ENCODE data around the gene SLA2.
"Not testable (repeated sequence)": the region's sequence is repeated elsewhere in the genome, so short reads cannot be mapped to it uniquely, and the experiment has no call there.

The SLA2 gene, protein sequence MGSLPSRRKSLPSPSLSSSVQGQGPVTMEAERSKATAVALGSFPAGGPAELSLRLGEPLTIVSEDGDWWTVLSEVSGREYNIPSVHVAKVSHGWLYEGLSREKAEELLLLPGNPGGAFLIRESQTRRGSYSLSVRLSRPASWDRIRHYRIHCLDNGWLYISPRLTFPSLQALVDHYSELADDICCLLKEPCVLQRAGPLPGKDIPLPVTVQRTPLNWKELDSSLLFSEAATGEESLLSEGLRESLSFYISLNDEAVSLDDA

DNA sequence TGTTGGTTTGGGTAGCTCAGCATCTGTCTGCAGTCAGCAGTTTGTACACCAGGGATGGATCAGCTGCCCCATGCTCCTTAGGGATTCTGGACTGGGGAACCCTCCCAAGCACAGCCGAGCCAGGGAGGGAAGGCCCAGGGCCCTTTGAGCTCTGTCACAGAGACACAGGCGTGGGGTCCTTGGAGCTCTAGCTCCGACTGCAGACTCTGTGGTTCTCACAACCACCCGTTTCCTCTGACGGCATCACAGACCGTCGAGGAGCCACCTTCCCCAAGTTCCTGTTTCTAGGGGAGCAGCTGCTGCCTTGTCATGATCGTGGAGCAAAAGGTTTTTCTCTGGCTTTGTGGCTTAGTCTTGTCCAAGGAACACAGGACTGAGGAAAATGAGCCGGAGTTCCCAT is at the start of gene SLA2:
SLA2 (minus strand) TSS at position 199 of the 400 bp plus-strand sequence. CDS start 4,861 bp downstream, outside the sequence.
- peak; percentile 45 for DNase-seq (ENCODE audit: low read depth)

GRCh38 chr20:36695467-36695866 is 49.5 kb upstream of the SLA2 start:
- DNase-seq (ENCODE audit: low read depth), result not testable (repeated sequence)

- no peak for DNase-seq (ENCODE audit: low read depth)
These were observed 42.6 kb upstream of the SLA2 start for GRCh38 chr20:36688630-36689029.

GRCh38 chr20:36687850-36688249 is 41.9 kb upstream of the SLA2 start:
- DNase-seq (ENCODE audit: low read depth), result no peak

- no peak for DNase-seq (ENCODE audit: low read depth)
These were observed 40.9 kb upstream of the SLA2 start for GRCh38 chr20:36686944-36687343.

- DNase-seq (ENCODE audit: low read depth), result no peak
These were observed 40.5 kb upstream of the SLA2 start for GRCh38 chr20:36686504-36686903.

DNA sequence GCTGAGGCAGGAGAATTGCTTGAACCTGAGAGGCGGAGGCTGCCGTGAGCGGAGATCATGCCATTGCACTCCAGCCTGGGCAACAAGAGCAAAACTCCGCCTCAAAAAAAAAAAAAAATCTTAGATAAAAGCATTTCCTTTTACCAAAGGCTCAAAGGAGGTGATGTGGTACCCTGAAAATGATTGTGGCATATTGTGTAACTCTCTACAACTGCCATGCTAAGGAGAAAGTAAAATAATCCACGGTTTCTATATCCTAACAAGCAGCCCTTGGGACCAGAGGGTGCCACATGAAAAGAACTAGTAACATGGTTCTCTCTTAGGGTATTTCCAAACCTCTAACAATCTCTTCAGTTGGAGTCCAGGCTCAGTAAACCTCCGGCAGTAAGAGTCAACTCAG is 38.8 kb upstream of the SLA2 start:
- no peak for DNase-seq (ENCODE audit: low read depth)

DNA sequence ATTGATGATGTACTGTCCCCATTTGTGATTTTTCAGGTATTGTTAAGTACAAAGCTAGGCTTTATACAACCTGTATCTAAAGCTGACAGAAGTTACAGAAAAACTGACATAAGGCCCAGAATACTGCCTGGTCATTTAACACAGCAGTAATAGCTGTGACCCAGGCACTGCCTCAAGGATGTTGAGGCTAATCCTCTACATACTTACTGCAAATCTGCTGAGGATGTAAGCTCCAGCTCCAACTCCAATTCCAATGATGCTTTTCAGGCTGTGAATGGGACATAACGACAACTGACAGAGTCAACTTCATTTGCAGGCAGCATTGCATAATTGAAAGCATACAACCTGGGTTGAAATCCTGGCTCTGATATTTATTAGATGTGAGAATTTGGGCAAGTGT is 36.3 kb upstream of the SLA2 start:
- DNase-seq (ENCODE audit: low read depth), result no peak

DNA sequence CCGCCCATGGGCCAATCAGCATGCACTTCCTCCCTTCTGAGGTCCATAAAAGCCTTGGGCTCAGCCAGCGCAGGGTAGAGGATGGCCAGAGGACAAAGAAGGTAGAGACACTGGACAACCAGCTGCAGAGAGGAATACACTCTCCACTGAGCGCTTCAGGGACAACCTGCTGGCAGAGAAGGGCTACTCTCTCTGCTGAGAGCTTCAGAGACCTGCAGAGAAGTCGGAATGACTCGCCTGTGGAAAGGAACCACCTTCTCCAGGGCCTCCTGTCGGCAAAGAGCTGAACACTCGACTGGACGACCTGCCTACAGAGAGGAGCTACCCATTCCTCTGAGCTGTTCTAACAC is 31.4 kb upstream of the SLA2 start:
- no peak for DNase-seq (ENCODE audit: low read depth)

- no peak for DNase-seq (ENCODE audit: low read depth)
These were observed 30.9 kb upstream of the SLA2 start for GRCh38 chr20:36676701-36677421.

DNA sequence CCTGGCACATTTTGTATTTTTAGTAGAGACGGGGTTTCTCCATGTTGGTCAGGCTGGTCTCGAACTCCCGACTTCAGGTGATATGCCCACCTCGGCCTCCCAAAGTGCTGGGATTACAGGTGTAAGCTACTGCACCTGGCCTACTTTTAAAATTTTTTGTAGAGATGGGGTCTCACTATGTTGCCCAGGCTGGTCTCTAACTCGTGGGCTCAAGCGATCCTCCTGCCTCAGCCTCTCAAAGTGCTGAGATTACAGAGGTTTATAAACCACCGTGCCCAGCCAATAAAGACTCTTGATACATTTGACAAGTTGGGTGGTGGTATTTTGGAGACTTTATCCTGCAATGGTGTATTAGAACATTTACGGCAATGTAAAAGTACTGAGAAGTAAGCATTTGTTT is 29.5 kb upstream of the SLA2 start:
- not testable (repeated sequence) for DNase-seq (ENCODE audit: low read depth)

GRCh38 chr20:36672991-36673390 is 27.0 kb upstream of the SLA2 start:
- DNase-seq (ENCODE audit: low read depth), result no peak

- no peak for DNase-seq (ENCODE audit: low read depth)
These were observed 24.8 kb upstream of the SLA2 start for GRCh38 chr20:36670665-36671357.

DNA sequence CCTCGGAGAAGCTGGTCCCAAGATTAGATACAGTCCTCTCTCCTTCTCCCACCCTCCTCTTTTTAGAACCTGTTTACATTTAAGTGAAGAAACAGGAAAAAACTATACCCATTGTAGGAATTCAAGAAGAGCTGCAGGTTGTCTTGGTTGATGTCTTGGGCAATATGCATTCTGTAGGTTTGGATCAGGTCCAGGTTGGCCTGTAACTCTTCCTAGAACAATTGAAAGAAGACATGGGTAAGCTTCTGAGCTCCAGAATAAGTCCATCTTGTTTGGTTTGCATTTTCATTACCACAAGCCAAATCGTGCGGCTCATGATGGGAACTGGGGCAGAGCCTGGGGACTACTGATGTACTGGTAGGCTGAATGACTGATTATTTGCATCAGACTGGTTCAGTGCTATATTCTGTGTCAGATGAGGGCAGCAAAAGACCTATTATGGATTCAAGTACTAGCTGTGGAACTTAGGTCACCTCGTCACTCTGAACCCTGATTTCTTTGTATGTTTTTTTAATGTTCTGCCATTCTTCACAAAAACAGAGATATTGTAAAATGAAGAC is 20.3 kb upstream of the SLA2 start:
- DNase-seq (ENCODE audit: low read depth), result no peak

DNA sequence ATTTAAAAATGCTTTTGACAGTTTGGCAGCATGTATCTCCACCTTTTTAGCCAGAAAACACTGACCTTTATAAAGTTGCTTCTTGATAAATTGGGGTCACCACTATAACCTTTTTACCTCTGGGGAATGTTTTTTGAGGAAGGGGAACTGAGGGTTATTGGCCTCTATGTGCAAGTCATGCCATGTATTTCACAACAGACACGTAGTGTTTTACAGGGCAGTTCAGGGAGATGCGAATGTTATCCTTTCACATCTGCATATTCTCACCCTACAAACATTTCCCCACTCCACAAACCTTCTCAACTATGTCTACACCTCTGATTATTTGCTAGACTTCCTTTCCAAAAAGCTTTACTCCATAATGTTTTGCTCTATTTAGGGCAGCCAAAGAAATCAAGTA is 17.0 kb upstream of the SLA2 start:
- no peak for DNase-seq (ENCODE audit: low read depth)

- no peak for DNase-seq (ENCODE audit: low read depth)
These were observed 12.3 kb upstream of the SLA2 start for GRCh38 chr20:36658300-36658699.

GRCh38 chr20:36656733-36657132 is 10.7 kb upstream of the SLA2 start:
- no peak for DNase-seq (ENCODE audit: low read depth)

DNA sequence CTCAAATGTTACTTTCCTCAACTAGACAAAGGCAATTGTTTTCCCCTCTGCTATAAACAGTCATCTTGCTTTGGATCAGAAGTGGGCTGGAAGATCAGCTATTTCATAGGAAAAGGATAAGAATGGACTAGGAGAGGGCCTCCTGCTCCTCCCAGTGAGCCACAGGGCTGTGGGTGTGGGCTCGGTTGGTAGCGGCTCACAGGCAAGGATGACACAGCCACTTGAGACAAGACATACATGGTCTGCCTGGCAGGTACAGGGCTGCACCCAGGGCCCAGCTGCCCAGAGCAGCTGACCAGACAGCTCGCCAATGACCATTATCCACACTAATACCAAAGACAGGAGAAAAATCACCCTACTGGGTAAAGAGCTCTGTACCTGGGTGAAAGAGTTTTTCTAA is 9.0 kb upstream of the SLA2 start:
- DNase-seq (ENCODE audit: low read depth), result no peak

DNA sequence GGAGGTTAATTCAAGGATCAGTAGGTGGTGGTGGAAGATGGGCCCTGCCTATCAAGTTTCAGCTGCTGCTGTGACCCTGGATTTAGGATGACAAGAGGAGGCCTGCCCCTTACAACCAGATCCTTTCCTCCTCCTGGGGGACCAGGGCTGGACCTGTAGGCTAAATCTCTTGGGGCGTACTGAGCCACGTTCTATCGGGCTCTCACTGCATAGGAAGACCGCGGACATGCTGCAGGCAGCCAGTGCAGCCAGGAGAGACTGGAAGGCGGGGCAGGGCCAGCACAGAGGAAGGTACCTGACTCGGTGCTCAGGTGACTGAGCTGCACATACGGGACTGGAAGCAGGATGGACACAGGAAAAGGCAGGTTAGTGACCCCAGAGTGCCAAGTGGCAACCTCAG is 8.5 kb upstream of the SLA2 start:
- no peak for DNase-seq (ENCODE audit: low read depth)

DNA sequence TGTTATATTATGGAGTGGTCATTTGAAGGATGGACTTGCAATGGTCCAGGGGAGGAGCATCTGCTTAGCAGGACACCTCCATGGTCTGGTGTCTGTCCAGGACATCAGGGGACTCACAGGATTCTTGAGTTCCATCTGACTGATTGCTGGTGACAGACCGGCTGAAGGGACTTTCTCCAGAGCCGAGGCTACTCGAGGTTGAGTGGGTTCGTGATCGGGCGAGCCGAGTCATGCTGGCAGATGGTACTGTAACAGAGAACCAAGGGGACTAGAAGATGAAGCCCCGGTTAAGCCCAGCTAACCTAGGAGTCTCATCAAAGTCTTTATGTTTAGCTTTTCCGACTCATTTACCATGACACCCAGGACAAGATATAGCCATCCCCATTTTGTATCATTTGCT is 7.5 kb upstream of the SLA2 start:
- DNase-seq (ENCODE audit: low read depth), result no peak

GRCh38 chr20:36647196-36648121 is 1.5 kb upstream of the SLA2 start:
- no peak for DNase-seq (ENCODE audit: low read depth)

- DNase-seq (ENCODE audit: low read depth), result no peak
These were observed 682 bp upstream of the SLA2 start for GRCh38 chr20:36646678-36647077.
